GM23338 (cell line): ENCODE results near the gene TBC1D16. TPM values are rescaled to one million over a fixed set of nuclear protein-coding genes. Genes with fewer than 3 reads are reported as not detected.

Experiments used
- ATAC-seq: fragments of 200-7000 bp; cut with Tn5 transposase; 3 replicates; pipeline ENCODE4 v1.9.1; 2020
- DNase-seq: peaks from one replicate; pipeline ENCODE4 v3.0.0-alpha.2; 2015; ENCODE audit warnings: low spot score
- H2AFZ ChIP-seq: fragments of 200-600 bp; sonication (generic); 2 replicates; pipeline ENCODE4 v1.8.0; 2016; ENCODE audit warnings: antibody characterized with exemption, mild to moderate bottlenecking, moderate library complexity
- H3F3A ChIP-seq: fragments of 200-600 bp; sonication (generic); replicated peaks from 2 replicates; pipeline ENCODE4 v1.8.0; 2017; ENCODE audit warnings: antibody characterized with exemption, mixed run types, low read depth
- H3K27ac ChIP-seq: fragments of 200-600 bp; sonication (generic); 2 replicates; pipeline ENCODE4 v1.6.1; 2016; ENCODE audit warnings: low read depth
- H3K27me3 ChIP-seq: fragments of 200-600 bp; sonication (generic); 2 replicates; pipeline ENCODE4 v1.8.0; 2016; ENCODE audit warnings: mild to moderate bottlenecking, mixed run types, moderate library complexity; ENCODE audit not compliant: insufficient read depth
- H3K36me3 ChIP-seq: fragments of 200-600 bp; sonication (generic); 2 replicates; pipeline ENCODE4 v1.8.0; 2016; ENCODE audit warnings: mild to moderate bottlenecking; ENCODE audit not compliant: insufficient read depth
- H3K4me1 ChIP-seq: fragments of 200-600 bp; sonication (generic); 2 replicates; pipeline ENCODE4 v1.8.0; 2016; ENCODE audit warnings: mild to moderate bottlenecking, moderate library complexity; ENCODE audit not compliant: insufficient read depth
- H3K4me2 ChIP-seq: fragments of 200-600 bp; sonication (generic); 2 replicates; pipeline ENCODE4 v1.7.1; 2017; ENCODE audit warnings: mixed run types
- H3K4me3 ChIP-seq: fragments of 200-600 bp; sonication (generic); 2 replicates; pipeline ENCODE4 v1.6.1; 2016; ENCODE audit warnings: mixed run types
- H3K79me2 ChIP-seq: fragments of 200-600 bp; sonication (generic); replicated peaks from 2 replicates; pipeline ENCODE4 v1.8.0; 2017; ENCODE audit warnings: mild to moderate bottlenecking; ENCODE audit not compliant: insufficient read depth
- H3K9me2 ChIP-seq: fragments of 200-600 bp; sonication (generic); 2 replicates; pipeline ENCODE4 v1.8.0; 2017; ENCODE audit not compliant: insufficient read depth
- H4K20me1 ChIP-seq: fragments of 200-600 bp; sonication (generic); replicated peaks from 2 replicates; pipeline ENCODE4 v1.8.0; 2017; ENCODE audit warnings: mild to moderate bottlenecking; ENCODE audit not compliant: insufficient read depth
- H3K27ac Mint-ChIP-seq: 2 replicates; pipeline ENCODE4 v1.8.0; 2020; ENCODE audit warnings: inconsistent platforms, mild to moderate bottlenecking, moderate library complexity, mixed read lengths
- H3K27me3 Mint-ChIP-seq: 3 replicates; pipeline ENCODE4 v1.8.0; 2022; ENCODE audit warnings: low read depth, mild to moderate bottlenecking, moderate library complexity, mixed read lengths, inconsistent platforms; ENCODE audit not compliant: insufficient read depth, poor library complexity
- H3K36me3 Mint-ChIP-seq: 3 replicates; pipeline ENCODE4 v1.8.0; 2021; ENCODE audit warnings: low read depth, mild to moderate bottlenecking, inconsistent platforms, moderate library complexity, mixed read lengths
- H3K4me1 Mint-ChIP-seq: 3 replicates; pipeline ENCODE4 v1.8.0; 2020; ENCODE audit warnings: mild to moderate bottlenecking, inconsistent platforms, mixed read lengths
- H3K4me3 Mint-ChIP-seq: 3 replicates; pipeline ENCODE4 v1.8.0; 2021; ENCODE audit warnings: moderate library complexity, mild to moderate bottlenecking, inconsistent platforms, mixed read lengths
- H3K9me3 Mint-ChIP-seq: 3 replicates; pipeline ENCODE4 v1.8.0; 2020; ENCODE audit warnings: moderate library complexity, mild to moderate bottlenecking, inconsistent platforms, mixed read lengths
- EZH2phosphoT487 ChIP-seq: fragments of 200-600 bp; sonication (generic); IDR thresholded peaks from one replicate; pipeline ENCODE4 v1.8.1; 2018; ENCODE audit warnings: antibody characterized with exemption; ENCODE audit not compliant: unreplicated experiment
- NANOG ChIP-seq: IDR thresholded peaks from 2 replicates; pipeline ENCODE4 v1.6.1; 2016; ENCODE audit warnings: antibody characterized with exemption, borderline replicate concordance
- ZNF114 ChIP-seq: fragments of 250-450 bp; sonication (Bioruptor Pico); IDR thresholded peaks from 2 replicates; pipeline ENCODE4 v1.5.0; 2020; ENCODE audit warnings: mild to moderate bottlenecking, moderate library complexity
- ZNF331 ChIP-seq: fragments of 250-450 bp; sonication (Bioruptor Pico); IDR thresholded peaks from 2 replicates; pipeline ENCODE4 v1.5.0; 2020; ENCODE audit warnings: low read depth, mild to moderate bottlenecking, moderate library complexity
- polyA plus RNA-seq: library from polyadenylated mRNA; unstranded; fragments of >200 nt; fragmentation: Nextera tagmentation; extraction: Ambion mirVana; gene quantifications from 2 replicates; pipeline ENCODE4 v1.2.1, GENCODE V29; 2016
- total RNA-seq: library from RNA; depleted of rRNA; stranded (reverse); fragments of >200 nt; shearing (Covaris generic); gene quantifications from 2 replicates; pipeline ENCODE4 v1.2.3, GENCODE V29; 2014
- TF ChIP-seq, protein P1 (sequence below): fragments of 250-450 bp; sonication (Bioruptor Pico); IDR thresholded peaks from 2 replicates; pipeline ENCODE4 v1.5.0; 2020; ENCODE audit warnings: mild to moderate bottlenecking, moderate library complexity
- TF ChIP-seq, protein P2 (sequence below): IDR thresholded peaks from 2 replicates; pipeline ENCODE4 v1.6.1; 2016; ENCODE audit warnings: antibody characterized with exemption

The TBC1D16 gene
- total and polyA plus RNA-seq, 2 experiments from 2014 or later = 16.7 to 104 TPM

DNA sequence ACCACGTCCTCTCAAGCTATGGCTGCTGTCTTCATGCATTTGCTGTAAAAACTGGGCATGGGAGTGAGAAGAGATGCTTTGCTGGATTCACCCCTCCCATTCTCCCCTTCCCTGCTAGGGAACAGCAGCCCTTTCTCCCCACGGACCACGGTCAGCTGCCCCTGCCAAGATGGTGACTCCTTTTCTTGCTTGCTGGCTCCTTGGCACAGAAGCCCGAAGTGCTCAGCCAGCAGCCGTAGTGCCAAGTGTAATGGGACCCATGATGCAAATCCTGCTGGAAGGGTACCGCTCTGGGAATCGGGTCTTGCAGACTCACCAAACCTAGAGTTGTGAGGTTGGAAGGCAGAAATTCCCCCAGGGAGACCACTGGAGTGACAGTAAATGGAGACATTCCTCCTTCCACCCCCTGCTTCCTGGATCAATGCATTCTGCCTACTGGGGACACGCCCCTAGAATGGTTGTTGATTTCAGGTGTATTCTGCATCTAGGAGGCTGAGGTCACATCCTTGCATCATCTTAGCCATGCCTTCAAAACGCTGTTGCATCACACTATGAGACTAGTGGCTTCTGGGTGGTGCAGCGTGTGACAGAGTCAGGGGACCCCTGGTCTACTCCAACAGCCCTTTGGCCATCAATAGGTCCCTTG, 133.4 kb downstream of the TBC1D16 start (continued):
- TF ChIP-seq, protein P1, sequence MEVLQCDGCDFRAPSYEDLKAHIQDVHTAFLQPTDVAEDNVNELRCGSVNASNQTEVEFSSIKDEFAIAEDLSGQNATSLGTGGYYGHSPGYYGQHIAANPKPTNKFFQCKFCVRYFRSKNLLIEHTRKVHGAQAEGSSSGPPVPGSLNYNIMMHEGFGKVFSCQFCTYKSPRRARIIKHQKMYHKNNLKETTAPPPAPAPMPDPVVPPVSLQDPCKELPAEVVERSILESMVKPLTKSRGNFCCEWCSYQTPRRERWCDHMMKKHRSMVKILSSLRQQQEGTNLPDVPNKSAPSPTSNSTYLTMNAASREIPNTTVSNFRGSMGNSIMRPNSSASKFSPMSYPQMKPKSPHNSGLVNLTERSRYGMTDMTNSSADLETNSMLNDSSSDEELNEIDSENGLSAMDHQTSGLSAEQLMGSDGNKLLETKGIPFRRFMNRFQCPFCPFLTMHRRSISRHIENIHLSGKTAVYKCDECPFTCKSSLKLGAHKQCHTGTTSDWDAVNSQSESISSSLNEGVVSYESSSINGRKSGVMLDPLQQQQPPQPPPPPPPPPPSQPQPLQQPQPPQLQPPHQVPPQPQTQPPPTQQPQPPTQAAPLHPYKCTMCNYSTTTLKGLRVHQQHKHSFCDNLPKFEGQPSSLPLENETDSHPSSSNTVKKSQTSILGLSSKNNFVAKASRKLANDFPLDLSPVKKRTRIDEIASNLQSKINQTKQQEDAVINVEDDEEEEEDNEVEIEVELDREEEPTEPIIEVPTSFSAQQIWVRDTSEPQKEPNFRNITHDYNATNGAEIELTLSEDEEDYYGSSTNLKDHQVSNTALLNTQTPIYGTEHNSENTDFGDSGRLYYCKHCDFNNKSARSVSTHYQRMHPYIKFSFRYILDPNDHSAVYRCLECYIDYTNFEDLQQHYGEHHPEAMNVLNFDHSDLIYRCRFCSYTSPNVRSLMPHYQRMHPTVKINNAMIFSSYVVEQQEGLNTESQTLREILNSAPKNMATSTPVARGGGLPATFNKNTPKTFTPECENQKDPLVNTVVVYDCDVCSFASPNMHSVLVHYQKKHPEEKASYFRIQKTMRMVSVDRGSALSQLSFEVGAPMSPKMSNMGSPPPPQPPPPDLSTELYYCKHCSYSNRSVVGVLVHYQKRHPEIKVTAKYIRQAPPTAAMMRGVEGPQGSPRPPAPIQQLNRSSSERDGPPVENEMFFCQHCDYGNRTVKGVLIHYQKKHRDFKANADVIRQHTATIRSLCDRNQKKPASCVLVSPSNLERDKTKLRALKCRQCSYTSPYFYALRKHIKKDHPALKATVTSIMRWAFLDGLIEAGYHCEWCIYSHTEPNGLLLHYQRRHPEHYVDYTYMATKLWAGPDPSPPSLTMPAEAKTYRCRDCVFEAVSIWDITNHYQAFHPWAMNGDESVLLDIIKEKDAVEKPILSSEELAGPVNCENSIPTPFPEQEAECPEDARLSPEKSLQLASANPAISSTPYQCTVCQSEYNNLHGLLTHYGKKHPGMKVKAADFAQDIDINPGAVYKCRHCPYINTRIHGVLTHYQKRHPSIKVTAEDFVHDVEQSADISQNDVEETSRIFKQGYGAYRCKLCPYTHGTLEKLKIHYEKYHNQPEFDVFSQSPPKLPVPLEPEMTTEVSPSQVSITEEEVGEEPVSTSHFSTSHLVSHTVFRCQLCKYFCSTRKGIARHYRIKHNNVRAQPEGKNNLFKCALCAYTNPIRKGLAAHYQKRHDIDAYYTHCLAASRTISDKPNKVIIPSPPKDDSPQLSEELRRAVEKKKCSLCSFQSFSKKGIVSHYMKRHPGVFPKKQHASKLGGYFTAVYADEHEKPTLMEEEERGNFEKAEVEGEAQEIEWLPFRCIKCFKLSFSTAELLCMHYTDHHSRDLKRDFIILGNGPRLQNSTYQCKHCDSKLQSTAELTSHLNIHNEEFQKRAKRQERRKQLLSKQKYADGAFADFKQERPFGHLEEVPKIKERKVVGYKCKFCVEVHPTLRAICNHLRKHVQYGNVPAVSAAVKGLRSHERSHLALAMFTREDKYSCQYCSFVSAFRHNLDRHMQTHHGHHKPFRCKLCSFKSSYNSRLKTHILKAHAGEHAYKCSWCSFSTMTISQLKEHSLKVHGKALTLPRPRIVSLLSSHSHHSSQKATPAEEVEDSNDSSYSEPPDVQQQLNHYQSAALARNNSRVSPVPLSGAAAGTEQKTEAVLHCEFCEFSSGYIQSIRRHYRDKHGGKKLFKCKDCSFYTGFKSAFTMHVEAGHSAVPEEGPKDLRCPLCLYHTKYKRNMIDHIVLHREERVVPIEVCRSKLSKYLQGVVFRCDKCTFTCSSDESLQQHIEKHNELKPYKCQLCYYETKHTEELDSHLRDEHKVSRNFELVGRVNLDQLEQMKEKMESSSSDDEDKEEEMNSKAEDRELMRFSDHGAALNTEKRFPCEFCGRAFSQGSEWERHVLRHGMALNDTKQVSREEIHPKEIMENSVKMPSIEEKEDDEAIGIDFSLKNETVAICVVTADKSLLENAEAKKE = no peak
- TF ChIP-seq ZNF331 (CRISPR knock-in tag) = no peak
- TF ChIP-seq EZH2phosphoT487 = no peak

DNA sequence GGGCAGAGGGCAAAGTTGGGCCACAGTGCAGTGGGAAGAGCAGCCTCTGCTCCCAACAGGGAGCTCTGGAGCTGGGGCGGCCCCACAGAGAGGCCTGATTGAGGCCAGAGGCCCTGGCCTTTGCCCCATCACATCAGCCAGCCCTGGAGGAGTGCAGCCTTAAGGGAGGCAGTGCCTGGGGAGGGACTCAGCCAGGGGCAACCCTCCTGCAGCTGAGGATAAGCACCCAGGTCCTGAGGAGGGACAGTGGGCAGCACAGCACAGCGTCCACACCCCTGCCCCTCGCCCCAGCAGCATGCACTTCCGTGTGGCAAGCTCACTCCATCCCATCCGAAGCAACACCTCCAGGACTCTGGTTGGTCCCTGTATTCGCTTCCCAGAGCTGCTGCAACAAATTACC, 134.5 kb downstream of the TBC1D16 start:
- Histone ChIP-seq H3K4me2 (no peak overlapping the region), H3K9me2 (0 out of 2 replicates have a peak, but pooled peaks cover 3% of the 10 kb centered on the region), H3K79me2 (no peaks in the 10 kb centered on the region), H3K4me3 (no peak overlapping the region), H3F3A (no peaks in the 10 kb centered on the region), H3K27me3 (no peaks in the 10 kb centered on the region), H3K27ac (no peak overlapping the region), H3K4me1 (no peaks in the 10 kb centered on the region), H3K36me3 (no peaks in the 10 kb centered on the region), H4K20me1 (no peaks in the 10 kb centered on the region), H2AFZ (peak overlapping the region; percentile 18; the same call in 1 of the 2 replicates)
- DNase-seq = no peak
- Mint-ChIP-seq H3K27ac (no peak overlapping the region), H3K9me3 (peaks cover 4% of the 10 kb centered on the region; the same call in 1 of the 3 replicates), H3K36me3 (no peaks in the 10 kb centered on the region), H3K4me1 (peaks cover 4% of the 10 kb centered on the region; the same call in 2 of the 3 replicates), H3K4me3 (no peak overlapping the region), H3K27me3 (peaks cover 5% of the 10 kb centered on the region)
- no peak for ATAC-seq
- TF ChIP-seq NANOG (no peak), ZNF114 (CRISPR knock-in tag) (no peak), EZH2phosphoT487 (no peak), ZNF331 (CRISPR knock-in tag) (no peak)
- TF ChIP-seq, protein P1 = no peak
- TF ChIP-seq, protein P2, sequence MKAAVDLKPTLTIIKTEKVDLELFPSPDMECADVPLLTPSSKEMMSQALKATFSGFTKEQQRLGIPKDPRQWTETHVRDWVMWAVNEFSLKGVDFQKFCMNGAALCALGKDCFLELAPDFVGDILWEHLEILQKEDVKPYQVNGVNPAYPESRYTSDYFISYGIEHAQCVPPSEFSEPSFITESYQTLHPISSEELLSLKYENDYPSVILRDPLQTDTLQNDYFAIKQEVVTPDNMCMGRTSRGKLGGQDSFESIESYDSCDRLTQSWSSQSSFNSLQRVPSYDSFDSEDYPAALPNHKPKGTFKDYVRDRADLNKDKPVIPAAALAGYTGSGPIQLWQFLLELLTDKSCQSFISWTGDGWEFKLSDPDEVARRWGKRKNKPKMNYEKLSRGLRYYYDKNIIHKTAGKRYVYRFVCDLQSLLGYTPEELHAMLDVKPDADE = no peak
